Activated CD4-positive, alpha-beta T cell treated with anti-CD3 and anti-CD28 coated beads, Interleukin-2, amount 10 ng/mL, durations not matched to agents 24 days and 14 days (primary cell): ENCODE measurements around the gene SLC27A3. TPM values are rescaled to one million over a fixed set of nuclear protein-coding genes. Genes with fewer than 3 reads are reported as not detected.
"Not testable (repeated sequence)": the region's sequence is repeated elsewhere in the genome, so short reads cannot be mapped to it uniquely, and the experiment has no call there.

Experiments used
- DNase-seq: peaks from one replicate; pipeline ENCODE4 v3.0.0; 2022
- H3K27ac Mint-ChIP-seq: one replicate; pipeline ENCODE4 v1.8.0; 2022; ENCODE audit warnings: mild to moderate bottlenecking, mixed read lengths
- H3K27me3 Mint-ChIP-seq: one replicate; pipeline ENCODE4 v1.8.0; 2022; ENCODE audit warnings: mixed read lengths
- H3K36me3 Mint-ChIP-seq: one replicate; pipeline ENCODE4 v1.8.0; 2022; ENCODE audit warnings: low read depth, mild to moderate bottlenecking, mixed read lengths
- H3K4me1 Mint-ChIP-seq: one replicate; pipeline ENCODE4 v1.8.0; 2021; ENCODE audit warnings: mixed read lengths
- H3K4me3 Mint-ChIP-seq: one replicate; pipeline ENCODE4 v1.8.0; 2022; ENCODE audit warnings: mild to moderate bottlenecking, moderate library complexity, mixed read lengths
- H3K9me3 Mint-ChIP-seq: one replicate; pipeline ENCODE4 v1.8.0; 2021; ENCODE audit warnings: mixed read lengths
- intact Hi-C: fragments of 100-400 bp; cut with micrococcal nuclease; formaldehyde crosslinking; loops from one replicate; pipeline ENCODE4 v1.15.1; 2023
- total RNA-seq: library from RNA; stranded (reverse); gene quantifications from 2 replicates; pipeline ENCODE4 v1.2.3, GENCODE V29; 2022

SLC27A3 gene
- total RNA-seq, 1 donor from 2014 or later: 10.0 TPM

DNA sequence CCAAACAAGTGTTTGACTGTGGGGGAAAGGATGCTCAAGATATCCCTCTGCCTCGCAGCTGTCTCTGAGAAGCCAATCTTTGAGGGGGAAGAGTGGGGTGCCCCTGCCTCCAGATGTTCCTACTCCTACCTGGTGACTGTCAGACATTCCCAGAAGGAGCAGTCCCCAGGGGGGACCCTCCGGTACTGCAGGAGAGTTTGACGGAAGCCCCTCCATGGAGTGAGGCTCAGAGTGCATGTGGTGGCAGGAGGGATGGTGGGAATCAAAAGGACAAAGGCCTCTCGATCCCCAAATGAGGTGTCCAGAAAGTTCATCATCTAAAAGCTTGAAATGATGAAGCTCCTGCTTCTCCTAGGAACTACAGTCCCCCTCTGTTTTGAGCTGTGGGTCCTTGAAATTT, 5.3 kb downstream of the SLC27A3 start:
- no peaks in the 10 kb centered on the region for H3K9me3 Mint-ChIP-seq
- H3K4me3 Mint-ChIP-seq: no peak overlapping the region
- DNase-seq: no peak
- H3K4me1 Mint-ChIP-seq: peaks cover 19% of the 10 kb centered on the region
- intact Hi-C loops: no loop called here
- H3K27ac Mint-ChIP-seq: no peak overlapping the region
- H3K27me3 Mint-ChIP-seq: no peaks in the 10 kb centered on the region
- peaks cover 2% of the 10 kb centered on the region for H3K36me3 Mint-ChIP-seq

DNA sequence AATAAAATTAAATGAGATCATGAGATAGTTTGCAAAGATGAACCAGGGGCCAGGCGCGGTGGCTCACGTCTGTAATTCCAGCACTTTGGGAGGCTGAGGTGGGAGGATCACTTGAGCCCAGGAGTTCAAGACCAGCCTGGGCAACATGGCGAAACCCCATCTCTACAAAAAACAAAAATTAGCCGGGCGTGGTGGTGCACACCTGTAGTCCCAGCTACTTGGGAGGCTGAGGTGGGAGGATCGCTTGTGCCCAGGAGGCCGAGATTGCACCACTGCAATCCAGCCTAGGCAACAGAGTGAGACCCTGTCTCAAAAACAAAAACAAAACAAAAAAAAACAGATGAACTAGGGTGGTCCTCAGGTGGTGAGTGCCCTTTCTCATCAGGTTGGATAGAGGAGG, 7.4 kb downstream of the SLC27A3 start:
- H3K9me3 Mint-ChIP-seq, H3K36me3 Mint-ChIP-seq, H3K27me3 Mint-ChIP-seq, DNase-seq, H3K4me1 Mint-ChIP-seq: not testable (repeated sequence)
- Mint-ChIP-seq H3K27ac (peak overlapping the region; percentile 62), H3K4me3 (peak overlapping the region; percentile 96)
- intact Hi-C loops: loop anchor here (1.0 kb wide), 3 partner anchors 7 to 176 kb away; partner anchors contain the start of genes CRTC2 and SLC27A3

DNA sequence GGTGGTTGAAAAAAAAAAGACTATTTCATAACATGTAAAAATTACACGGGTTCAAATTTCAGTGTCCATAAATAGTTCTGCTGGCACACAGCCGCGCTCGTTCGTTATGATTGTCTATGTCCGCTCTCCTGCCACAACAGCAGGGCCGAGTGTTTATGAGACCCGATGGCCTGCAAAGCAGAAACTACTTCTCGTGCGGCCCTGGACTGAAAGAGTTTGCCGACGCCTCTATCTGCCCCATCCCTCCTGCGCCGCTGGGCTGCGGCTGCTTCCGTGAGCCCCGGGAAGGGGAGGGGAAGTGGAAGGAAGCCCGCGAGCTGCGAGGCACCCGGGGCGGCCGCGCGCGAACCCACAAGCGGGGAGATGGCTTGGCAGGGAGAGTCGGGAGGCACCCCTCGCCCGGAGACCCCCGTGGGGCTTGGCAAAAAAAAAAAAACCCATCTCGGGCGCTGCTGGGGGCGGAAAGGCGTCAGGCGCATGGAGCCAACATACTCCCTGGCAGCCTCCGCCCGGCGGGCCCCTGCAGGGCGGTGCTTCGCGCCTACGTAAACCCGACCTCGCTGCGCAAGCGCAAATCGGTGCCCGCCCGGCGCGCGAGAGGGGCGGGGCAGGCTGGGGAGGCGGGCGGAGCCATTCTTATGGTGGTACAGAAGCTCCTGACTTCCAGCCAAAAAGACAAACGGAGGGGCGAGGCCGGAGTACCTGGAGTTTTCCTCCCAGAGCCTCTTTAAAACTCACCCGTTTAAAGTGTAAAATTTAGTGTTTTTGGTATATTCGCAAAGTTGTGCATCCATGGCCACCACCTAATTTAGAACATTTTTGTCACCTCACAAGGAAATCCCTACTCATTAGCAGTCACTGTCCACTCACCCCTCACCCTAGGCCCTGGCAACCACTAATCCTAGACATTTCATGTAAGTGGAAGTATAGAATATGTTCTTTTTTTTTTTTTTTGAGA, 8.3 kb downstream of the SLC27A3 start:
- peak; percentile 98 for DNase-seq
- Mint-ChIP-seq H3K27ac (peak overlapping the region; percentile 97), H3K4me1 (peaks cover 7% of the 10 kb centered on the region), H3K27me3 (peaks cover 12% of the 10 kb centered on the region), H3K9me3 (no peaks in the 10 kb centered on the region), H3K36me3 (no peaks in the 10 kb centered on the region), H3K4me3 (peak overlapping the region; percentile 96)
- intact Hi-C loops: loop anchor here (1.0 kb wide), 3 partner anchors 8 to 175 kb away; partner anchors contain the start of genes CRTC2 and SLC27A3

DNA sequence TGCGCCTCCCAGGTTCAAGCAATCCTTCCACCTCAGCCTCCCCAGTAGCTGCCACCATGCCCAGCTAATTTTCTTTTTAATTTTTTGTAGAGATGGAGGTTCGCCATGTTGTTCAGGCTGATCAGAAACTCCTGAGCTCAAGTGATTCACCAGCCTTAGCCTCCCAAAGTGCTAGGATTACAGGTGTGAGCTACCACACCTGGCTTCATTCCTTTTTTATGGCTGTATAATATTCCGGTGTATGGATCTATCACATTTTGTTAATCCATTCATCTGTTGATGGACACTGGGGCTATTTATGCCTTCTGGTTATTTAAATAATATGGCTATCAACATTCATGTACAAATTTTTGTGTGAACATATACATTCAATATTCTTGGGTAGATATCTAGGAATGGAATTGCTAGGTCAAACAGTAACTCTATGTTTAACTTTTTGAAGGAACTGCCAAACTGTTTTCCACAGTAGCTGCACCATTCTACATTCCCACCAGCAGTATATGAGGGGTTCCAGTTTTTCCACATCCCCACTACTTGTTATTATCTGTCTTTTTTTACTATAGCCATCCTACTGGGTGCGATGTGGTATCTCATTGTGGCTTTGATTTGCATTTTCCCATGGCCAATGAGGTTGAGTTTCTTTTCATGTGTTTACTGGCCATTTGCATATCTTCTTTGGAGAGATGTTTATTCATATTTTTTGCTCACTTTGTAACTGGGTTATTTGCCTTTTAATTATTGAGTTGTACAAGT, 11.0 kb downstream of the SLC27A3 start:
- H3K9me3 Mint-ChIP-seq: no peaks in the 10 kb centered on the region
- H3K4me3 Mint-ChIP-seq: no peak overlapping the region
- intact Hi-C loops: no loop called here
- H3K36me3 Mint-ChIP-seq: no peaks in the 10 kb centered on the region
- H3K27ac Mint-ChIP-seq: no peak overlapping the region
- peaks cover 24% of the 10 kb centered on the region for H3K4me1 Mint-ChIP-seq
- no peak for DNase-seq
- peaks cover 12% of the 10 kb centered on the region for H3K27me3 Mint-ChIP-seq

DNA sequence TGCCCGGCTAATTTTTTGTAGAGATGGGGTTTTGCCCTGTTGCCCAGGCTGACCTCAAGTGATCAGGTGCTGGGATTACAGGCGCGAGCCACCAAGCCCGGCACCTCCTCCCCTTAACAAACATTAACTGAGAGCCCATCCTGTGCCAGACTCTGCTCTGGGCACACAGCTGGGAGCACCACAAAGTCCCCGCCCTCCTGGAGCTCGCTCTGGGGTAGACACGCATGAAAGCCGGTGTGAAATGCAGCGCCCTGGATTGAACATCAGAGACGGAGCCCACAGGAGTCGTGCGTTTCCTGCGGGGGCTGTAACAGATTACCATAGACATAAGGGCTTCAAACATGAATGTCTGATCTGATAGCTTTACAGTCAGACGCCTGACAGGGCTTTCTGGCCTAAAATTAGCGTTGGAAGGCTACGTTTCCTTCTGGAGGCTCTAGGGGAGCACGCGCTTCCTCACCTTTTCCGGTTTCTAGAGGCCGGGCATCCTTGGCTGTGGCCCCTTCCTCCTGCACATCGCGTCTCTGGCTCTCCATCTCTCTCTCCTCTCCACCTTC, 14.3 kb downstream of the SLC27A3 start:
- Mint-ChIP-seq H3K4me1 (peaks cover 26% of the 10 kb centered on the region), H3K36me3 (no peaks in the 10 kb centered on the region), H3K27ac (peak overlapping the region; percentile 76), H3K9me3 (no peaks in the 10 kb centered on the region), H3K4me3 (peak overlapping the region; percentile 39), H3K27me3 (peaks cover 12% of the 10 kb centered on the region)
- intact Hi-C loops: no loop called here
- peak; percentile 62 for DNase-seq

DNA sequence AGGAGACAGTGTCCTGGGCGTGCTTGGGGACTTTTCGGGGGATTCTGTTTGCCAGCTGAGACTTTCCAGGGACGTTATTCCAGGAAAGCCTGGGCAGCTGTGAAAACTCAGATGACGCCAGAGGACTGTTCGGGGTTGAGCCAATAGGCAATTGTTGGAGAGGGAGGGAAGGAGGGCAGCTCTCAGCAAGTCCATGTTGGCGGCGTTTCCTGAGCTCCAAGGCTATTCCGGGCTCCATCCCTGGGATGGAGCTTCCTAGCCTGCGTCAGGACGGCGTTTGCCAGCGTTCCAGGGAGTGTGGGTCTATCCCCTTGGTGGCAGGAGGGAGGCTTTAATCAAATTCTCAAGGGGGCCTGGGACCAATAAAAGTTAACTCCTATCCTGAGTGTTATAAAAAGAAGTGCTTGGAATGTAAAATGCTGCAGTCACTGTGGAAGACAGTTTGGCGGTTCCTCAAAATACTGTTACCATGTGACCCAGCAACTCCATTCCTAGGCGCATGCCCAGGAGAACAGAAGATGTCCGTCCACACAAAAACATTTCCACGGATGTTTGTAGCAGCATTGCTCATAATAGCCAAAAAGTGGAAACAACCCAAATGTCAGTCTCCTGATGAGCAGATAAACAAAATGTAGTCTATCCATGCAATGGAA, 15.2 kb downstream of the SLC27A3 start:
- Mint-ChIP-seq H3K27ac (peak overlapping the region; percentile 76), H3K4me3 (peak overlapping the region; percentile 39), H3K9me3 (no peaks in the 10 kb centered on the region), H3K4me1 (peaks cover 28% of the 10 kb centered on the region), H3K36me3 (no peaks in the 10 kb centered on the region), H3K27me3 (peaks cover 12% of the 10 kb centered on the region)
- intact Hi-C loops: no loop called here
- DNase-seq: no peak

DNA sequence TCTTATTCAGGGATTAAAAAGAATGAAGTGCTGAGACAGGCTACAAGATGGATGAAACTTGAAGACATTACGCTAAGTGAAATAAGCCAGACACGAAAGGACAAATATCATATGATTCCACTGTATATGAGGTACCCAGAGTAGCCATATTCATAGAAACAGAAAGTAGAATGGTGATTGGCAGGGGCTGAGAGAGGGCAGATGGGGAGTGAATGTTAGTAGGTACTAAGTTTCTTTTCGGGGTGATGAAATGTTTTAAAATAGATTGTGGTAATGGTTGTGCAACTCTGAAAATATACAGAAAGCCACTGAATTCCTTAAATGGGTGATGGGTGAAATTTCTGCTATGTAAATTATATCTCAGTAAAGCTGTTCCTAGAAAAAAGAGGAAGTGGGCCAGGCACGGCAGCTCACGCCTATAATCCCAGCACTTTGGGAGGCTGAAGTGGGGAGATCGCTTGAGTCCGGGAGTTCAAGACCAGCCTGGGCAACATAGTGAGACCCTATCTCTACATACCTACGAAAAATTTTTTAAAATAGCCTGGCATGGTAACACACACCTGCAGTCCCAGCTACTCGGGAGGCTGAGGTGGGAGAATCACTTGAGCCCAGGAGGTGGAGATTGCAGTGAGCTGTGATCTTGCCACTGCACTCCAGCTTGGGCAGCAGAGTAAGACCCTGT, 15.9 kb downstream of the SLC27A3 start:
- DNase-seq: peak; percentile 80
- Mint-ChIP-seq H3K36me3 (no peaks in the 10 kb centered on the region), H3K27me3 (peaks cover 12% of the 10 kb centered on the region), H3K4me1 (peaks cover 28% of the 10 kb centered on the region), H3K27ac (peak overlapping the region; percentile 76), H3K4me3 (peak overlapping the region; percentile 39), H3K9me3 (no peaks in the 10 kb centered on the region)
- intact Hi-C loops: no loop called here

DNA sequence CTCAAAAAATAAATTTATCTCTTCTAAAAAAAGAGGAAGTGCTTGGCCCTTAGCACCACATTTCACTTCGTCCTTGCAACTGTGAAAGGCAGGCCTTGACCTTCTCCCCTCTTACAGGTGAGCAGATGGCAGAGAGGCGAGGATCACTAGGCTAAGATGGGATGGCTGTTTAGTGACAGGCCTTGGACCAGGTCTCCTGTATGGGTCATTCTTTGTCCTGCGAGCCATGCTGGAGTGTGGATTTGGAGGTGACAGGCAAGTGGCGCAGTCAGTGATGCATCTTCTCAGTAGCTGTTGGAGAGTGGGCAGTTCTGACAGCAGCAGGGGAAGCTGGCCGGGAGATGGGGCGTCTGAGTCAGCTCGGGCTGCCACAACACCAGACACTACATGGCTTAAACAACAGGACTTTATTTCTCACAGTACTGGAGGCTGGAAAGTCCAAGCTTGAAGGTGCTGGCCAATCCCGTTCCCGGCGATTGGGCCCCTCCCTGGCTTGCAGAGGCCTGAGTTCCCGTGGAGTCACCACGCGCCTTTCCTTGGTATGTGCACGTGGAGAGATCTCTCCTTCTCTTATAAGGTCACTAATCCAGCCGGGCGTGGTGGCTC, 16.5 kb downstream of the SLC27A3 start:
- H3K27me3 Mint-ChIP-seq: peaks cover 11% of the 10 kb centered on the region
- H3K36me3 Mint-ChIP-seq: no peaks in the 10 kb centered on the region
- no peaks in the 10 kb centered on the region for H3K9me3 Mint-ChIP-seq
- no peak for DNase-seq
- peak overlapping the region; percentile 39 for H3K4me3 Mint-ChIP-seq
- H3K27ac Mint-ChIP-seq: peak overlapping the region; percentile 76
- peaks cover 28% of the 10 kb centered on the region for H3K4me1 Mint-ChIP-seq
- intact Hi-C loops: no loop called here

DNA sequence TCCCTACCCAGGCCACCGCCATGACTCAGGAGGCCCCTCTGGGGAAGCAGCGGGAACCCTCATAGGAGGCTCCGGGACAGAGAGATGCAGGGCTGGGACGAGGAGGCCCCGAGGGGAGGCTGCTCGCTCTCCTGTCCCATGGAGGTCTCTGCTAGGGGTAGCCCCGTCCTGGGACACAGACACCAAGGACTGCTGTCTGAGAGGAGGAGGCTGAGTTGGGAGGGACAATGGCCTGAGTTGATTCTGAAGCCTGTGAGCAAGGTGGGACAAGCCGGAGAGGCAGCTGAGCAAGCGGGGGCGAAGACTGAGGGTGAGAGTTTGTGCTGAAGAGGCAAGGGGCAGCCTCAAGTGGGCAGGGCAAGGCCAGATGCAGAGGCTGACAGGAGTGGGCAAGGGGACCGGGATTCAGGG, 17.4 kb downstream of the SLC27A3 start:
- H3K9me3 Mint-ChIP-seq: no peaks in the 10 kb centered on the region
- intact Hi-C loops: no loop called here

DNA sequence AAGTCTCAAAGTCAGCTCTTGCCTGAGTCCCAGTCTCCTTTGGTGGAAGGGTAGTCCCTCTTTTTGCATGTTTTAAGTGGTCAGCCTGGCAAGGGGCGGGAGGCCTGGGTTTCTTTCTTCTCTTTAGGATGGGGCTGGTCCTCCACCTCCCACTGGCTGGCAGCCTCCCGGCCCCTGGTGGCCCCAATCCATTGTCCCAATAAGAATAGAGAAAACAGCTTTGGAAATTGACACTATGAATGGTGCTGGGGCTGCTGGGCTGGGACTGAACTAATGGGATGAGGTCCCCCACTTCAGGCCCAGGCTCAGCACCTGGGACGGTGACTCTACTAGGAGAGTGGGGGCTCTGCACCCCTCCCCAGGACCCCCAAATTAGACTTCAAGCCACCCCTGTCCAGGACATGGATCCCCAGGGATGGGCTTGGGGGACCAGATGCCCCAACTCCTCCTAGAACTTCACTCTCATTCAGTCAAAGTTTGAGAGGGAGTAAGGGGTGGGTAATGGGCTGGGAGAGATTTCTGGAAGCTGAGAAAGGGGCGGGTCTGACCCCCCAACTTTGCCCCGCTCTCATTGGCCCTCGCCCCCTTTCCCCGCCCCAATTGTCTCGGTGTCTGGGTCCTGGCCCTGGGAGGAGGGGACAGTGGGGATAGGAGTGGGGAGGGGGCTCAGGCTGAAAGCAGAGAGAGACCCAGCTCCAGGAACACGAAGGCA, 18.2 kb downstream of the SLC27A3 start:
- Mint-ChIP-seq H3K4me1 (peaks cover 32% of the 10 kb centered on the region), H3K27ac (no peak overlapping the region), H3K36me3 (no peaks in the 10 kb centered on the region), H3K4me3 (no peak overlapping the region), H3K9me3 (no peaks in the 10 kb centered on the region), H3K27me3 (no peaks in the 10 kb centered on the region)
- intact Hi-C loops: no loop called here
- DNase-seq: no peak

More for the DNA sequence above, 17.4 kb downstream of the SLC27A3 start:
- Mint-ChIP-seq H3K27ac (peak overlapping the region; percentile 47), H3K4me3 (no peak overlapping the region), H3K4me1 (peaks cover 32% of the 10 kb centered on the region), H3K27me3 (peaks cover 7% of the 10 kb centered on the region), H3K36me3 (no peaks in the 10 kb centered on the region)
- DNase-seq: no peak

DNA sequence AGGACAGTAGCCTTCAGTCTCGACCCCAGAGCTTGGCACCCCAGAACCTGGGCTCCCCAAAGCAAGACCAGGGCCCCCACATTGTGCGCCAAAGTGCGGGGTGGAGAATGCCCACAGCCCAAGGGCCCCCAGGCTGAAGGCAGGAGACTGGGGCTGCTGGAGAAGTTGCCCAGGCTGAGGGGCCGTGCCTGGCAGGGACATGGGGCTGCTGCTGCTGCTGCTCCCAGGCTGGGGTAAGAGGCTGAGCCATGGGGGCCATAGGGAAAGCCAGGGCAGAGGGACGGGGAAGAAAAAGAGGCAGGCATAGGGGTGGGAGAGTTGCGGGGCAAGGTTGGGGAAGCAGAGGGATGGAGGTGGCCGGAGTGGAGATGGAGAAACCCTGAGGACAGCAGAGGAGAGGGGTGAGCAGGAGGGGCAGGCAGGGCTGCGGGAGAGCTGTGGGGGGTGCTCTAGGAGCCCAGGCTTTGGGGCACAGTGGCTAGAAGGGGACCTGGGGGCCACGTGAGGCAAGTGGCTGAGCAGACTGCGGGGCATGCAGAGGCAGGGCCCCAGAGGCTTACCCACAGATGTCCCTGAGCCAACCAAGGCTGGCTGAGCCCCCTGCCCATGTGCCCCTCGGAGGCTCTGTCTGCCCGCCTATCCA, 18.9 kb downstream of the SLC27A3 start:
- H3K4me3 Mint-ChIP-seq: no peak overlapping the region
- H3K27ac Mint-ChIP-seq: peak overlapping the region; percentile 16
- no peaks in the 10 kb centered on the region for H3K9me3 Mint-ChIP-seq
- H3K4me1 Mint-ChIP-seq: peaks cover 32% of the 10 kb centered on the region
- intact Hi-C loops: no loop called here
- no peak for DNase-seq
- H3K27me3 Mint-ChIP-seq: no peaks in the 10 kb centered on the region
- H3K36me3 Mint-ChIP-seq: no peaks in the 10 kb centered on the region
